HepG2 (cell line): ENCODE data around the gene MACROD2.

Experiments
- ATF7 ChIP-seq, 2 experiments: fragments of 450-650 bp in 1 of 2; sonication (generic) in 1 of 2; formaldehyde crosslinking in 1 of 2; IDR thresholded peaks; 2 replicates each; pipeline versions ENCODE4 v1.4.0 to v1.6.1; 2016 to 2020; ENCODE audit warnings: antibody characterized with exemption in 1 of 2, mild to moderate bottlenecking in 1 of 2, missing genetic modification reagents in 1 of 2
- HNF4G ChIP-seq, 2 experiments: sonication (generic) in 1 of 2; formaldehyde crosslinking in 1 of 2; IDR thresholded peaks; 2 replicates each; pipeline versions ENCODE4 v1.4.0 to v1.6.1; 2011 to 2020; ENCODE audit warnings: borderline replicate concordance in 2 of 2, low read depth in 2 of 2, mild to moderate bottlenecking in 2 of 2, low read length in 1 of 2, missing genetic modification reagents in 1 of 2, moderate library complexity in 1 of 2
- POLR2AphosphoS5 ChIP-seq: IDR thresholded peaks from 2 replicates; pipeline ENCODE4 v1.6.1; 2012; ENCODE audit warnings: low read depth, low read length
- ZBTB40 ChIP-seq, 2 experiments: fragments of 450-650 bp in 1 of 2; sonication (generic) in 1 of 2; formaldehyde crosslinking in 1 of 2; IDR thresholded peaks; 2 replicates each; pipeline versions ENCODE4 v1.6.1 to v1.8.0; 2016 to 2022; ENCODE audit warnings: antibody characterized with exemption in 1 of 2, mild to moderate bottlenecking in 1 of 2, missing genetic modification reagents in 1 of 2
- ZKSCAN8 ChIP-seq: IDR thresholded peaks from 2 replicates; pipeline ENCODE4 v1.6.1; 2016; ENCODE audit warnings: borderline replicate concordance, missing genetic modification reagents, missing compliant biosample characterization
- ZNF530 ChIP-seq: sonication (generic); formaldehyde crosslinking; IDR thresholded peaks from 2 replicates; pipeline ENCODE4 v1.5.0; 2020; ENCODE audit warnings: low read depth, mild to moderate bottlenecking, missing genetic modification reagents
- TF ChIP-seq, protein P1 (sequence below): sonication (generic); formaldehyde crosslinking; IDR thresholded peaks from 2 replicates; pipeline ENCODE4 v1.5.0; 2020; ENCODE audit warnings: mild to moderate bottlenecking, missing genetic modification reagents, moderate library complexity
- TF ChIP-seq, protein P2 (sequence below): sonication (generic); formaldehyde crosslinking; IDR thresholded peaks from 2 replicates; pipeline ENCODE4 v1.4.0; 2020; ENCODE audit warnings: mild to moderate bottlenecking, missing genetic modification reagents, borderline replicate concordance

- TF ChIP-seq ZKSCAN8 (CRISPR knock-in tag) (no peak), POLR2AphosphoS5 (no peak), HNF4G (IDR thresholded peaks at IDR 0.05; ENCODE audit: borderline replicate concordance, low read depth, low read length) (no peak), HNF4G (CRISPR knock-in tag; IDR thresholded peaks at IDR 0.05; ENCODE audit: borderline replicate concordance, low read depth) (no peak), ZNF530 (CRISPR knock-in tag) (no peak), ZBTB40 (IDR thresholded peaks at IDR 0.05) (no peak), ZBTB40 (CRISPR knock-in tag; IDR thresholded peaks at IDR 0.05) (no peak), ATF7 (IDR thresholded peaks at IDR 0.05) (no peak), ATF7 (CRISPR knock-in tag; IDR thresholded peaks at IDR 0.05) (no peak)
- TF ChIP-seq, protein P1, sequence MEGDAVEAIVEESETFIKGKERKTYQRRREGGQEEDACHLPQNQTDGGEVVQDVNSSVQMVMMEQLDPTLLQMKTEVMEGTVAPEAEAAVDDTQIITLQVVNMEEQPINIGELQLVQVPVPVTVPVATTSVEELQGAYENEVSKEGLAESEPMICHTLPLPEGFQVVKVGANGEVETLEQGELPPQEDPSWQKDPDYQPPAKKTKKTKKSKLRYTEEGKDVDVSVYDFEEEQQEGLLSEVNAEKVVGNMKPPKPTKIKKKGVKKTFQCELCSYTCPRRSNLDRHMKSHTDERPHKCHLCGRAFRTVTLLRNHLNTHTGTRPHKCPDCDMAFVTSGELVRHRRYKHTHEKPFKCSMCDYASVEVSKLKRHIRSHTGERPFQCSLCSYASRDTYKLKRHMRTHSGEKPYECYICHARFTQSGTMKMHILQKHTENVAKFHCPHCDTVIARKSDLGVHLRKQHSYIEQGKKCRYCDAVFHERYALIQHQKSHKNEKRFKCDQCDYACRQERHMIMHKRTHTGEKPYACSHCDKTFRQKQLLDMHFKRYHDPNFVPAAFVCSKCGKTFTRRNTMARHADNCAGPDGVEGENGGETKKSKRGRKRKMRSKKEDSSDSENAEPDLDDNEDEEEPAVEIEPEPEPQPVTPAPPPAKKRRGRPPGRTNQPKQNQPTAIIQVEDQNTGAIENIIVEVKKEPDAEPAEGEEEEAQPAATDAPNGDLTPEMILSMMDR (CRISPR knock-in tag), result no peak
- TF ChIP-seq, protein P2, sequence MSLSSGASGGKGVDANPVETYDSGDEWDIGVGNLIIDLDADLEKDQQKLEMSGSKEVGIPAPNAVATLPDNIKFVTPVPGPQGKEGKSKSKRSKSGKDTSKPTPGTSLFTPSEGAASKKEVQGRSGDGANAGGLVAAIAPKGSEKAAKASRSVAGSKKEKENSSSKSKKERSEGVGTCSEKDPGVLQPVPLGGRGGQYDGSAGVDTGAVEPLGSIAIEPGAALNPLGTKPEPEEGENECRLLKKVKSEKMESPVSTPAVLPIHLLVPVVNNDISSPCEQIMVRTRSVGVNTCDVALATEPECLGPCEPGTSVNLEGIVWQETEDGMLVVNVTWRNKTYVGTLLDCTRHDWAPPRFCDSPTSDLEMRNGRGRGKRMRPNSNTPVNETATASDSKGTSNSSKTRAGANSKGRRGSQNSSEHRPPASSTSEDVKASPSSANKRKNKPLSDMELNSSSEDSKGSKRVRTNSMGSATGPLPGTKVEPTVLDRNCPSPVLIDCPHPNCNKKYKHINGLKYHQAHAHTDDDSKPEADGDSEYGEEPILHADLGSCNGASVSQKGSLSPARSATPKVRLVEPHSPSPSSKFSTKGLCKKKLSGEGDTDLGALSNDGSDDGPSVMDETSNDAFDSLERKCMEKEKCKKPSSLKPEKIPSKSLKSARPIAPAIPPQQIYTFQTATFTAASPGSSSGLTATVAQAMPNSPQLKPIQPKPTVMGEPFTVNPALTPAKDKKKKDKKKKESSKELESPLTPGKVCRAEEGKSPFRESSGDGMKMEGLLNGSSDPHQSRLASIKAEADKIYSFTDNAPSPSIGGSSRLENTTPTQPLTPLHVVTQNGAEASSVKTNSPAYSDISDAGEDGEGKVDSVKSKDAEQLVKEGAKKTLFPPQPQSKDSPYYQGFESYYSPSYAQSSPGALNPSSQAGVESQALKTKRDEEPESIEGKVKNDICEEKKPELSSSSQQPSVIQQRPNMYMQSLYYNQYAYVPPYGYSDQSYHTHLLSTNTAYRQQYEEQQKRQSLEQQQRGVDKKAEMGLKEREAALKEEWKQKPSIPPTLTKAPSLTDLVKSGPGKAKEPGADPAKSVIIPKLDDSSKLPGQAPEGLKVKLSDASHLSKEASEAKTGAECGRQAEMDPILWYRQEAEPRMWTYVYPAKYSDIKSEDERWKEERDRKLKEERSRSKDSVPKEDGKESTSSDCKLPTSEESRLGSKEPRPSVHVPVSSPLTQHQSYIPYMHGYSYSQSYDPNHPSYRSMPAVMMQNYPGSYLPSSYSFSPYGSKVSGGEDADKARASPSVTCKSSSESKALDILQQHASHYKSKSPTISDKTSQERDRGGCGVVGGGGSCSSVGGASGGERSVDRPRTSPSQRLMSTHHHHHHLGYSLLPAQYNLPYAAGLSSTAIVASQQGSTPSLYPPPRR (CRISPR knock-in tag), result no peak
Observed at GRCh38 chr20:15506311-15506710, 1511.0 kb downstream of the MACROD2 start.
